Measurements from ENCODE around the gene ROBO4. TPM values are rescaled to one million over a fixed set of nuclear protein-coding genes. Genes with fewer than 3 reads are reported as not detected.

The ROBO4 gene
- total and polyA plus RNA-seq, 2 of the 13 experiments (the other 11 are each of a cell fraction or from before 2014, with no cell fraction given): 0.07 to 1.1 TPM

GRCh38 chr11:124875943-124876817 is 21.5 kb downstream of the ROBO4 start:
- CTCF ChIA-PET (ENCODE audit: low intra/inter-chr PET ratio, low total read pairs): interaction anchor here (1.7 kb wide), 1 partner anchor 9 kb away, joined by 5 read pairs; no protein-coding TSS in a partner anchor
- in situ Hi-C loops (cut with HindIII; ENCODE audit: extremely low pct_ligation_motif_present, low pct_unique_long_range_greater_than_20kb): loop anchor here (5.0 kb wide), 1 partner anchor 76 kb away; the partner anchor contains the start of gene CCDC15
- no peaks in the 10 kb centered on the region for H3K9me3 ChIP-seq (ENCODE audit: low read length)
- H2AFZ ChIP-seq (ENCODE audit: low read length): no peak overlapping the region
- peaks cover 47% of the 10 kb centered on the region for H3K4me1 ChIP-seq (ENCODE audit: insufficient read depth, low read length)
- WGBS (ENCODE audit: low lambda C conversion rate): 6% methylated on average over 16 of the region's 69 CpGs
- POLR2A ChIA-PET: interaction anchor here (0.6 to 1.3 kb wide), 7 partner anchors 58 to 253 kb away, joined by 3 to 8 read pairs (median 3); partner anchors contain the start of genes CCDC15, HEPACAM, SIAE and TBRG1
- H3K4me3 ChIP-seq (replicated peaks in 1 of 3; ENCODE audit: insufficient read depth in 1 of 3, low read depth in 2 of 3, low read length in 3 of 3): peak overlapping the region; percentile 51 to 78 (median 64)
- H3K36me3 ChIP-seq (replicated peaks in 1 of 2; ENCODE audit: control insufficient read depth in 1 of 2, insufficient read depth in 2 of 2, low read length in 2 of 2): no peaks in the 10 kb centered on the region
- no peaks in the 10 kb centered on the region for H4K20me1 ChIP-seq (ENCODE audit: insufficient read depth, low read length)
- H3K4me2 ChIP-seq (ENCODE audit: low read depth, low read length): peak overlapping the region; percentile 86
- intact Hi-C loops (cut with micrococcal nuclease; ENCODE audit: unreplicated experiment): loop anchor here (2.0 kb wide), 1 partner anchor 59 kb away; no protein-coding TSS in a partner anchor
- no TSS peak for BruUV-seq (replicated peaks)
- H3K27ac ChIP-seq (ENCODE audit: extremely low read length, insufficient read depth, low read length): no peak overlapping the region
- ATAC-seq (peak; percentile 93), FAIRE-seq (no peak), DNase-seq (ENCODE audit: low spot score) (peak; percentile 54)
- peaks cover 2 to 63% of the 10 kb centered on the region in 2 experiments; a peak in 4 of 5 replicates for H3K27me3 ChIP-seq (ENCODE audit: control insufficient read depth in 1 of 2, insufficient read depth in 2 of 2, low read length in 2 of 2)
- peak overlapping the region; percentile 30; the same call in 1 of the 2 replicates for H3K9ac ChIP-seq (ENCODE audit: insufficient read depth, low read depth, low read length)
- H3K79me2 ChIP-seq (ENCODE audit: insufficient read depth, low read length): no peaks in the 10 kb centered on the region
- TF ChIP-seq DMTF1 (CRISPR knock-in tag; IDR thresholded peaks at IDR 0.05) (no peak), CBFB (CRISPR knock-in tag; IDR thresholded peaks at IDR 0.05) (no peak), ATAD3A (CRISPR knock-in tag; IDR thresholded peaks at IDR 0.05) (no peak), TFDP2 (CRISPR knock-in tag; IDR thresholded peaks at IDR 0.05) (peak; percentile 44; the same call in 1 of the 2 replicates), THAP11 (CRISPR knock-in tag; IDR thresholded peaks at IDR 0.05) (peak; percentile 52; the same call in 1 of the 2 replicates), ZBTB20 (CRISPR knock-in tag; IDR thresholded peaks at IDR 0.05; ENCODE audit: borderline replicate concordance, low read depth) (no peak), NAIF1 (CRISPR knock-in tag; IDR thresholded peaks at IDR 0.05; ENCODE audit: borderline replicate concordance) (peak; percentile 68), AGO2 (optimal IDR thresholded peaks at IDR 0.05; ENCODE audit: low read depth, low read length) (peak; percentile 30), IRF1 (CRISPR knock-in tag; IDR thresholded peaks at IDR 0.05; ENCODE audit: low read depth) (no peak), ZNF883 (CRISPR knock-in tag; IDR thresholded peaks at IDR 0.05; ENCODE audit: not compliant biosample characterization) (no peak), ZNF501 (CRISPR knock-in tag; IDR thresholded peaks at IDR 0.05) (0 out of 2 replicates have a peak, but pooled peaks have one; percentile 20), ZIK1 (CRISPR knock-in tag; IDR thresholded peaks at IDR 0.05; ENCODE audit: borderline replicate concordance, low read depth) (0 out of 2 replicates have a peak, but pooled peaks have one; percentile 78), LBX2 (CRISPR knock-in tag; IDR thresholded peaks at IDR 0.05; ENCODE audit: borderline replicate concordance) (no peak), SPEN (CRISPR knock-in tag; IDR thresholded peaks at IDR 0.05; ENCODE audit: low read depth) (peak; percentile 63; the same call in 1 of the 2 replicates), ZBTB7A (CRISPR knock-in tag; IDR thresholded peaks at IDR 0.05) (peak; percentile 71; the same call in 1 of the 2 replicates)

Measured in HepG2 (cell line).